ENCODE measurements around the gene MAL.
A peak's percentile ranks its signal among the peaks of the same experiment; 100 is the strongest.

The MAL gene

GRCh38 chr2:95010718-95011117 is 14.8 kb upstream of the MAL start:
- DNase-seq: no peak
- intact Hi-C loops (cut with DNase I): no loop called here

- intact Hi-C loops (cut with DNase I): no loop called here
- DNase-seq: peak in 2 of 42 donors; percentile 10 to 42
Measured at GRCh38 chr2:95012881-95013550, 12.5 kb upstream of the MAL start.

- intact Hi-C loops (cut with DNase I): no loop called here
- DNase-seq: peak in 1 of 42 donors; percentile 14
Measured at GRCh38 chr2:95013726-95014125, 11.8 kb upstream of the MAL start.

DNA sequence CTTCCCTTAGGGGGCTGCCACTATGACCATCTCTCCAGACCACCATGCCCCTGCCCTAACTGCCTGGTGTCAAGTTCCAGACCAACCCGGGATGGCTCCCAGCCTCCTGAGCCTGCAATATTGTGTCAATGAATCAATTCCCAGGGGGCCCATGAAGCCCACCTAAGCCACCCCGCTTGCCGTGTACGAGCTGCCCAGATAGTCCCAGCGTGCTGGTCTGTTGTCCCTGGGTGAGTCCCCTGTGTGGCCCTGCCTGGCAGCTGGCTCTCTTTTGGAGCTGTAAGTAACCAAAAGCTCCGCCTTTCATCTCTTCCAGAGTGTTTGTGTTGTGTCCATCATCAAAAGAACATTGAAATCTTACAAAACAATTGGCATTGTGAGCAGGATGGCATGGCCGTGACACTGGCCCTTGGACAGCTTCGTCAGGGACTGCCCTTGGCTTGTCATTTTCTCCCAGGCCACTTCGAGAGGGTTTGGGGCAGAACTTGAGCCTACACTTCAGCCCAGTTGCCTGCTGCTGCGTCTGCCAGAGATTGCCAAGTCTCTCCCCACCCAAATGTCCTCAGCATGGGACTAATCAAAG is 11.3 kb upstream of the MAL start:
- intact Hi-C loops (cut with DNase I): no loop called here
- peak in 7 of 42 donors; percentile 12 to 65 (median 33) for DNase-seq

DNA sequence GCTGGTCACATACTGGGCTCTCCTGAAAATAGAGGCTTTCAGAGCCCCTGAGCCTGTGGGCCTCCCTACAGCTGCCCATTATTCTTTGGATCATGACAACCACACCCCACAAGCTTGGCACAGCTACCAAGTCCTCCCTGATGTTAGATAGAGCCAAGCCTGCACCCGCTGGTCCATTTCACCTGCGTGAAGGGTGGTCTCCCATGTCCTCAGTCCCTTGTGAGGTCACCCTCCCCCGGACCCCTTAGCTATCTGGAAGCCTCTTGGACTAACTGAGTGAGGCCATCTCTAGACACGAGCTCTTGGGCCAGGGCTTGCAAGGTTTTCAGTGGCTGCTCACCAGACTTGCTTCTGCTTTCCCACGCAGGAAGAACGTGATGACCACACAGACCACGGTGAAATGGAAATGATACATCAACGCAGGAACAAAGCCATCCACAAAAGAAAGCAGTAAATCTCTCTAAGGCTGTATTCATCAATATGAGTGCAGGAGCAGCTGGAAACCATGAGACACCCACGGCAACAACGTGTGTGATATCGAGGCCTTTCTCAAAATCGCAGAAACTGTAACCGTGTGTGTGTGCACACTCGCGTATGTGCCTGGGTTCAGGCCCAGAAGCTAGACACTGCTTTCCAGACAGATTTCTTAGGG is 10.1 kb upstream of the MAL start:
- intact Hi-C loops (cut with DNase I): no loop called here
- no peak for DNase-seq

DNA sequence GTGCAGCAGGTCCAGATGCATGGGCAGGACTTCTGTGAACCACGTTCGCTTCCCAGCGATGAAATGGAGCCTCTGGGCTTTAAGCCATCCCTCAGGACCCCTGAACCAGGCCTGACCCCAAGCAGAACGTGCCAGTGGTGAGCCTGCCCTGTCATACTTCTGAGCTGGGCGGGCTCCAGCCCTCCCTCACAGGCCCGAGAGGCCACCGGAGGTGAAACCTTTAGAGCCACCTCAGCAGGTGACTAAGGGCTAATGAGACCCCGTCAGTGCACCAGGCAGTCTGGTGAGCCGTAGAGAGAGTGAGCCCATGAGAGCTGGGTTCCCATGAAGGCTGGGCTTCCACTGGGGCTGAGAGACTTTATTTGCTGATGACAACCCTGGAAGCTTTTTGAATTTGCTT is 8.9 kb upstream of the MAL start:
- intact Hi-C loops (cut with DNase I): no loop called here
- DNase-seq: no peak

DNA sequence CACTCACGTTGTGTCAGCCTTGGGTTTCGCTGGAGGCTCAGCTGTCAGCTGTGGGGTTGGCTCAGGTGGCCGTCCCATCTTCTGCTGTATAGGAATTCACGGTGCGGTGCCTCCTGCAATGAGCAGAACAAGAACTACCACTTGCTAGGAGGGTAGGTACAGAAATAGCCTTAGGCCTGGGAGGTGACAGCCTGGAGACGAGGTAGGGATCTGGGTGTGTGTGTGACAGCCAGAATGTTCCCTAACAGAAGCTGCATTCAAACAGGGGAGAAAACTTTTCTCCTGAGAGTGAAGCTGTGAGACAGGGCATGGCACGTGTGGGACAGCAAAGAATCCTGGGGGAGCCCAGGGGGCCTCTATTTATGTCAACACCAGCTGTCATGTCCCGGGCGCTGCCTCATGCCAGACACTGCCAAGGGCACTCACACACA is 8.4 kb upstream of the MAL start:
- no peak for DNase-seq
- intact Hi-C loops (cut with DNase I): no loop called here

DNA sequence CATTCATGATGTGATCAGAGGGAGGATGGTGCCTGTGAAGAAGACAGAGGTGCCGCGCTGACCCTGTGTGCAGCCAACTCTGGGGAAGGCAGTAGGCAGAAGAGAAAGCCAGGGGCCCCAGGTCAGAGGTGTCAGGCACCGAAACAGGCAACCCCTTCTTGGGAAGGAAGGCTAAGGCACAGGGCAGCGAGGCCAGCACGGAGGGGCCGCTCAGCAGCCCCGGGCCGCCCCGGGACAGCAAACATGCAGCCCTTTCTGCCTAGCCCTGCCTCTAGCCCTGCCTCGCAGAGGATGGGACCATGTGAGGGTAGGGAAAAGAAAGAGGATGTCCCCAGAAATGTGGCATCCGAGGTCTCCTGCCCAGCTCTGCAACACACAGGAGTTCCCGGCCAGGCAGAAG is 7.7 kb upstream of the MAL start:
- intact Hi-C loops (cut with DNase I): no loop called here
- no peak for DNase-seq

- no peak for DNase-seq
- intact Hi-C loops (cut with DNase I): no loop called here
Measured at GRCh38 chr2:95018301-95018700, 7.2 kb upstream of the MAL start.

DNA sequence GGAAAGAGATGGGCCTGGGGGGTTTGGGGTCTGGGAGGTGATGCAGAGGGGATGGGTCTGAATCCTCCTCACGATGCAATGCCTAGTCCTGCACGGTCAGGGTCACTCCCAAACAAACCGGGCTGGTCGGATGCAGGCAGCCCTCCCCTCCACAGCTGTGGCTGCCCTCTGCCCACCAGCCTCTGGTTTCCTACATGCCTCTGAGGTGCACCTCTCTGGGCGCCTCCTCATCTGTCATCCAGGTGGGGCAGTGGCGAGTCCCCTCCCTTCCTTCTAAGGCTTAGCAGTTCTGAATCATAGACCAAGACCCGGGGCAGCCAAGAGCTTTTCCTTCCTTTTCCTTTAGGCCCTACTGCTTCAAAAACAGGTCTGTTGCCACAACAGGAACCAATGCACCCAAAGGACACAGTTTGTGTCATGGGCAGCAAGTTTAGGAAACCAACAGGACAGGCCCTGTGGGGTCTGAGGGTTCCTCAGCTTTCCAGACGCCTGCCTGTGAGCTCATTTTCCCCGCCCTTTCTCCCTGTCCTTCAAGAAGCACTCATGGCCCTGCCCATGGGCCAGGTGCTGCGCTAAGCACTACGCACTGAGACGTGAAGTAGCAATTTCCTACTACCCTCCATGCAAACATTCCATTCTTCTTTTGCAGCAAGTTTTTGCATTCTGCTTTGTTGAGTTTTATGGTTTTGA is 6.5 kb upstream of the MAL start:
- intact Hi-C loops (cut with DNase I): no loop called here
- DNase-seq: no peak

GRCh38 chr2:95019572-95019971 is 5.9 kb upstream of the MAL start:
- peak in 1 of 42 donors; percentile 46 for DNase-seq
- intact Hi-C loops (cut with DNase I): no loop called here

GRCh38 chr2:95020275-95021022 is 5.1 kb upstream of the MAL start:
- intact Hi-C loops (cut with DNase I): loop anchor here (5.0 kb wide), 1 partner anchor 102 kb away; the partner anchor contains the start of gene MRPS5
- no peak for DNase-seq

- intact Hi-C loops (cut with DNase I): loop anchor here (5.0 kb wide), 1 partner anchor 101 kb away; the partner anchor contains the start of gene MRPS5
- DNase-seq: no peak
Measured at GRCh38 chr2:95021023-95021416, 4.5 kb upstream of the MAL start.

GRCh38 chr2:95021847-95022246 is 3.7 kb upstream of the MAL start:
- peak in 39 of 42 donors; percentile 39 to 90 (median 78) for DNase-seq
- intact Hi-C loops (cut with DNase I): loop anchor here (2.0 to 5.0 kb wide), 2 partner anchors 53 to 100 kb away; partner anchors contain the start of gene MRPS5

GRCh38 chr2:95022309-95023221 is 2.9 kb upstream of the MAL start:
- intact Hi-C loops (cut with DNase I): loop anchor here (2.0 to 5.0 kb wide), 2 partner anchors 52 to 100 kb away; partner anchors contain the start of gene MRPS5
- DNase-seq: peak; percentile 65 to 96 (median 90)

- intact Hi-C loops (cut with DNase I): loop anchor here (2.0 to 5.0 kb wide), 2 partner anchors 52 to 99 kb away; partner anchors contain the start of gene MRPS5
- DNase-seq: no peak
Measured at GRCh38 chr2:95023222-95023597, 2.3 kb upstream of the MAL start.

DNA sequence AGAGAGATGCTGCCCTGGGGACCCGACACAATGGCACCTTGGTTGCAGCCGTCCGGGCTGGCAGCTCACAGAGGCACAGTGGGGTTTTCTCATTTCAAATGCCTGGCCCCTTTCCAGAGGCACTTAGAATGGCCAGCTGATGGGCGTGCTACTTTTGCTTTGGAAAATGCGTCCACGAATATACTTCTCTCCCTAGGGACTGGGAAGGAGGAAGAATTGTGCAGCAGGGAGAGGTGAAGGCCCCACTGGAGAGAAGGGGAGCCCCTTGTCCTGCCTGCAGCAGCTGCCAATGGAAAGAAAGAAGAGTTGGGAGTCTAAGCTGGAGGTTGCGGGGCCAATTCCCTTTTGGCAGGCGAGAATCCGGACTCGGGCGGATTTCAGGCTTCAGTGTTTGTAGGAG is 1.1 kb upstream of the MAL start:
- intact Hi-C loops (cut with DNase I): loop anchor here (5.0 kb wide), 1 partner anchor 98 kb away; the partner anchor contains the start of gene MRPS5
- DNase-seq: peak in 40 of 42 donors; percentile 41 to 89 (median 71)

- intact Hi-C loops (cut with DNase I): loop anchor here (5.0 kb wide), 1 partner anchor 97 kb away; the partner anchor contains the start of gene MRPS5
- DNase-seq: peak in 14 of 42 donors; percentile 33 to 75 (median 56)
Measured at GRCh38 chr2:95024960-95025405, 525 bp upstream of the MAL start.
